Hepatocyte (in vitro differentiated cells): ENCODE data around the gene TCEA3. TPM values are rescaled to one million over a fixed set of nuclear protein-coding genes. Genes with fewer than 3 reads are reported as not detected.

Source experiments
- DNase-seq: peaks from one replicate; pipeline ENCODE4 v3.0.0-alpha.2; 2016; ENCODE audit warnings: low spot score
- H2AFZ ChIP-seq: fragments of 200-600 bp; sonication (generic); 2 replicates; pipeline ENCODE4 v1.6.0; 2016; ENCODE audit warnings: antibody characterized with exemption, mild to moderate bottlenecking
- H3K27ac ChIP-seq: fragments of 200-600 bp; sonication (generic); 2 replicates; pipeline ENCODE4 v1.5.1; 2016; ENCODE audit warnings: mild to moderate bottlenecking
- H3K27me3 ChIP-seq: fragments of 200-600 bp; sonication (generic); 2 replicates; pipeline ENCODE4 v1.6.1; 2016
- H3K36me3 ChIP-seq: fragments of 200-600 bp; sonication (generic); replicated peaks from 2 replicates; pipeline ENCODE4 v1.5.1; 2016; ENCODE audit warnings: low read depth; ENCODE audit not compliant: insufficient read depth
- H3K4me1 ChIP-seq: fragments of 200-600 bp; sonication (generic); 2 replicates; pipeline ENCODE4 v1.5.1; 2016; ENCODE audit warnings: mild to moderate bottlenecking, moderate library complexity; ENCODE audit not compliant: insufficient read depth
- H3K4me2 ChIP-seq: fragments of 200-600 bp; sonication (generic); 2 replicates; pipeline ENCODE4 v1.6.0; 2016
- H3K4me3 ChIP-seq: fragments of 200-600 bp; sonication (generic); 2 replicates; pipeline ENCODE4 v1.5.1; 2016; ENCODE audit warnings: mild to moderate bottlenecking
- H3K79me2 ChIP-seq: fragments of 200-600 bp; sonication (generic); 2 replicates; pipeline ENCODE4 v1.6.0; 2017; ENCODE audit warnings: mild to moderate bottlenecking
- H3K9me2 ChIP-seq: fragments of 200-600 bp; sonication (generic); replicated peaks from 2 replicates; pipeline ENCODE4 v1.6.0; 2017; ENCODE audit warnings: mild to moderate bottlenecking; ENCODE audit not compliant: insufficient read depth
- H3K9me3 ChIP-seq: fragments of 200-600 bp; sonication (generic); 2 replicates; pipeline ENCODE4 v1.5.1; 2016; ENCODE audit warnings: low read depth, mild to moderate bottlenecking
- H4K20me1 ChIP-seq: fragments of 200-600 bp; sonication (generic); 2 replicates; pipeline ENCODE4 v1.6.0; 2016; ENCODE audit warnings: mild to moderate bottlenecking; ENCODE audit not compliant: insufficient read depth, poor library complexity, severe bottlenecking
- CTCF ChIP-seq: fragments of 200-600 bp; sonication (generic); IDR thresholded peaks from 2 replicates; pipeline ENCODE4 v1.5.1; 2016; ENCODE audit warnings: antibody characterized with exemption, mild to moderate bottlenecking; ENCODE audit not compliant: poor library complexity
- EZH2 ChIP-seq: fragments of 200-600 bp; sonication (generic); IDR thresholded peaks from 2 replicates; pipeline ENCODE4 v1.6.1; 2016; ENCODE audit warnings: antibody characterized with exemption, mild to moderate bottlenecking, borderline replicate concordance
- EZH2phosphoT487 ChIP-seq: fragments of 200-600 bp; sonication (generic); IDR thresholded peaks from one replicate; pipeline ENCODE4 v1.6.1; 2018; ENCODE audit warnings: antibody characterized with exemption, mild to moderate bottlenecking, low read depth, moderate library complexity; ENCODE audit not compliant: unreplicated experiment, severe bottlenecking
- WGBS: methylation state at CpG from one replicate; pipeline ENCODE4 v1.1.6; 2016; ENCODE audit warnings: low lambda C conversion rate; ENCODE audit errors: missing lambda C conversion rate; 5-methylcytosine and 5-hydroxymethylcytosine counted together
- polyA plus RNA-seq: library from polyadenylated mRNA; unstranded; fragments of >200 nt; fragmentation: Nextera tagmentation; extraction: Ambion mirVana; gene quantifications from 2 replicates; pipeline ENCODE4 v1.2.1, GENCODE V29; 2016
- total RNA-seq: library from RNA; depleted of rRNA; stranded (reverse); fragments of >200 nt; gene quantifications from 2 replicates; pipeline ENCODE4 v1.2.3, GENCODE V29; 2014

The TCEA3 gene
- total and polyA plus RNA-seq, 2 experiments from 2014 or later, result 30.2 to 31.2 TPM

- H3K4me2 ChIP-seq, result no peak overlapping the region
- peaks cover 24% of the 10 kb centered on the region for H3K4me1 ChIP-seq
- no peaks in the 10 kb centered on the region for H3K36me3 ChIP-seq
- H3K4me3 ChIP-seq, result no peak overlapping the region
- H2AFZ ChIP-seq, result no peak overlapping the region
- H3K9me3 ChIP-seq, result no peaks in the 10 kb centered on the region
- no peak overlapping the region for H3K27ac ChIP-seq
- no peak for TF ChIP-seq EZH2phosphoT487
- no peak for TF ChIP-seq EZH2
- no peak for TF ChIP-seq CTCF
- H3K27me3 ChIP-seq, result no peaks in the 10 kb centered on the region
- no peak for DNase-seq
- WGBS, result 96% methylated on average over 3 of the region's 3 CpGs
- H3K9me2 ChIP-seq, result no peaks in the 10 kb centered on the region
- no peaks in the 10 kb centered on the region for H4K20me1 ChIP-seq
- H3K79me2 ChIP-seq, result no peaks in the 10 kb centered on the region
Measured at GRCh38 chr1:23427550-23427949, 3.0 kb upstream of the TCEA3 start.

GRCh38 chr1:23426828-23427227 lies 2.3 kb upstream of the TCEA3 start:
- H3K4me3 ChIP-seq, result no peak overlapping the region
- no peaks in the 10 kb centered on the region for H4K20me1 ChIP-seq
- H3K9me2 ChIP-seq, result no peaks in the 10 kb centered on the region
- H3K9me3 ChIP-seq, result no peaks in the 10 kb centered on the region
- H3K36me3 ChIP-seq, result no peaks in the 10 kb centered on the region
- peaks cover 31% of the 10 kb centered on the region for H3K4me1 ChIP-seq
- no peaks in the 10 kb centered on the region for H3K27me3 ChIP-seq
- no peak overlapping the region for H3K27ac ChIP-seq
- 81% methylated on average over 2 of the region's 2 CpGs for WGBS
- TF ChIP-seq EZH2phosphoT487, result no peak
- no peak overlapping the region for H2AFZ ChIP-seq
- H3K4me2 ChIP-seq, result no peak overlapping the region
- H3K79me2 ChIP-seq, result no peaks in the 10 kb centered on the region
- no peak for DNase-seq

GRCh38 chr1:23425193-23425494 lies 596 bp upstream of the TCEA3 start:
- Histone ChIP-seq H3K27me3 (no peaks in the 10 kb centered on the region), H3K4me3 (no peak overlapping the region), H3K27ac (no peak overlapping the region), H2AFZ (no peak overlapping the region), H3K9me2 (no peaks in the 10 kb centered on the region), H3K4me2 (peak overlapping the region; percentile 94), H4K20me1 (no peaks in the 10 kb centered on the region), H3K36me3 (no peaks in the 10 kb centered on the region), H3K4me1 (peaks cover 42% of the 10 kb centered on the region), H3K79me2 (peaks cover 12% of the 10 kb centered on the region), H3K9me3 (no peaks in the 10 kb centered on the region)
- TF ChIP-seq EZH2 (no peak), CTCF (no peak), EZH2phosphoT487 (no peak)
- peak; percentile 39 for DNase-seq
- whole genome bisulfite sequencing, result 33% methylated on average over 5 of the region's 5 CpGs

GRCh38 chr1:23423415-23424292 lies 894 bp downstream of the TCEA3 start:
- Histone ChIP-seq H3K9me3 (no peaks in the 10 kb centered on the region), H3K36me3 (no peaks in the 10 kb centered on the region), H3K4me1 (peaks cover 42% of the 10 kb centered on the region), H3K27ac (peak overlapping the region; percentile 82), H3K9me2 (no peaks in the 10 kb centered on the region), H3K79me2 (peaks cover 22% of the 10 kb centered on the region), H2AFZ (peak overlapping the region; percentile 71), H3K4me2 (peak overlapping the region; percentile 94), H3K27me3 (no peaks in the 10 kb centered on the region), H3K4me3 (peak overlapping the region; percentile 41), H4K20me1 (no peaks in the 10 kb centered on the region)
- DNase-seq, result peak; percentile 67
- TF ChIP-seq EZH2 (no peak), EZH2phosphoT487 (no peak), CTCF (no peak)
- WGBS, result 6% methylated on average over 33 of the region's 46 CpGs
